ENCODE results near the gene APPL1. TPM values are rescaled to one million over a fixed set of nuclear protein-coding genes. Genes with fewer than 3 reads are reported as not detected.
"Not testable (repeated sequence)": the region's sequence is repeated elsewhere in the genome, so short reads cannot be mapped to it uniquely, and the experiment has no call there.

The APPL1 gene
- total RNA-seq, 1 experiment from 2014 or later: 24.4 TPM

GRCh38 chr3:57256844-57257243 is 29.3 kb downstream of the APPL1 start:
- in situ Hi-C loops (cut with HindIII; ENCODE audit: low pct_unique_long_range_greater_than_20kb, low sequenced_read_pairs): no loop called here
- no peak for DNase-seq (ENCODE audit: low read depth)

GRCh38 chr3:57257678-57258077 is 30.1 kb downstream of the APPL1 start:
- in situ Hi-C loops (cut with HindIII; ENCODE audit: low pct_unique_long_range_greater_than_20kb, low sequenced_read_pairs): no loop called here

DNA sequence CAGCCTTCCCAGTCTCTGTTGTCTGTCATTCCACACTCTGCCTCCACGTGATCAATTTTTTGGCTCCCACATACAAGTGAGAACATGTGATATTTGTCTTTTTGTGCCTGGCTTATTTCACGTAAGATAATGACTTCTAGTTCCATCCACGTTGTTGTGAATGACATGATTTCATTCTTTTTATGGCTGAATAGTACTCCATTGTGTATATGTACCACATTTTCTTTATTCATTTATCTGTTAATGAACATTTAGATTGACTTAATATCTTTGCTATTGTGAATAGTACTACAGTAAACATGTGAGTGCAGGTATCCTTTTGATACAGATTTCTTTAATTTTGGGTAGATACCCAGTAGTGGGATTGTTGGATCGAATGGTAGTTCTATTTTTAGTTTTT is 33.6 kb downstream of the APPL1 start:
- in situ Hi-C loops (cut with HindIII; ENCODE audit: low pct_unique_long_range_greater_than_20kb, low sequenced_read_pairs): no loop called here
- DNase-seq (ENCODE audit: low read depth): no peak

More at GRCh38 chr3:57257678-57258077, 30.1 kb downstream of the APPL1 start:
- DNase-seq (ENCODE audit: low read depth): no peak

DNA sequence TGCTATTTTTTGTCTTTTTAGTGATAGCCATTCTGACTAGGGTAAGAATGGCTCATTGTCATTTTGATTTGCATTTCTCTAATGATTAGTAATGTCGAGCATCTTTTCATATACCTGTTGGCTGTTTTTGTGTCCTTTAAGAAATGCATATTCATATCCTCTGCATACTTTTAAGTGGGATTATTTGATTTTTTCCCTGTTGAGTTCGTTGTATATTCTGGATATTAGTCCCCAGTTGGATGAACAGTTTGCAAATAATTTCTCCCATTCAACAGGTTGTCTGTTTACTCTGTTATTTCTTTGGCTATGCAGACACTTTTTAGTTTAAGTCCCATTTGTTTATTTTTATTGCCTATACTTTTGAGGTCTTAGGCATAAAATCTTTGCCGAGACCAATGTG is 34.4 kb downstream of the APPL1 start:
- in situ Hi-C loops (cut with HindIII; ENCODE audit: low pct_unique_long_range_greater_than_20kb, low sequenced_read_pairs): no loop called here
- no peak for DNase-seq (ENCODE audit: low read depth)

- DNase-seq (ENCODE audit: low read depth): no peak
- in situ Hi-C loops (cut with HindIII; ENCODE audit: low pct_unique_long_range_greater_than_20kb, low sequenced_read_pairs): no loop called here
Measured at GRCh38 chr3:57268416-57268815, 40.9 kb downstream of the APPL1 start.

GRCh38 chr3:57274845-57275244 is 47.3 kb downstream of the APPL1 start:
- in situ Hi-C loops (cut with HindIII; ENCODE audit: low pct_unique_long_range_greater_than_20kb, low sequenced_read_pairs): no loop called here
- DNase-seq (ENCODE audit: low read depth): no peak

- no peak for DNase-seq (ENCODE audit: low read depth)
- in situ Hi-C loops (cut with HindIII; ENCODE audit: low pct_unique_long_range_greater_than_20kb, low sequenced_read_pairs): no loop called here
Measured at GRCh38 chr3:57275393-57275792, 47.9 kb downstream of the APPL1 start.

DNA sequence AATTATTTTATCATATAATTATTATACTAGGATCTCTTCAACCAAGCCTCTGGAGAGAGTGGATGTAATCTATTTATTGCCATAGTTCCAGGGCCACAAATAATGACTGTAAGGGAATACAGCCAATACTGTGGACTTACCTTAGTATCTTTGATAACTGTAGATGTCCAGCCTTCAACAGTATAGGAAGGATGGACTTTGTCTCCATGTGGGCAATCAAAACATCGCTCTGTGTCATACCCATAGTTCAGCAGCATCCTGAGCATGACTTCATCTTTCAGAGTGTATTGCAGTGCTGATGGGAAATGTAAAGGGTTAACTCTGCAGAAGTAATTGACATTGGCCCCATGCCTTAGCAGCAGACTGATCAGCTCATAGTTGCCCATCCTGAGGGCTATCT is 50.7 kb downstream of the APPL1 start:
- in situ Hi-C loops (cut with HindIII; ENCODE audit: low pct_unique_long_range_greater_than_20kb, low sequenced_read_pairs): no loop called here
- DNase-seq (ENCODE audit: low read depth): no peak

DNA sequence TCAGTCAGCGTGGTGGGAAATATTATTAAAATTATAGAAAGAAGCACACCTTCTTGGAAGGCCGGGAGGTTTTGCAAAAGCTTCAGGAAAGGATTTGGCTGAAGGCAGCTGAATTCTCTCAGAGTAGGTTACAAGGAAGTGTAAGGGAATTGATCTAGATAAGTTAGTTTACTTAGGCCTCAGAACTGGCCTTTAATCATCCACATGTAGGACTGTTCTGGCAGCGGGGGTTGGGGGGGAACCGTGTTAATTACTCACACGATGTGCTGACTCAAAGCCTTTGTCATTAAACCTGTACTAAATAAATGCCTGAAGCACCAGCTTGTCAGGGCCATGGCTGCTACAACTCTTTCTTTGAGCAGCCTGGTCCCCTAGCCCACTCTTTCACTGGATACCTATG is 52.2 kb downstream of the APPL1 start:
- DNase-seq (ENCODE audit: low read depth): no peak

GRCh38 chr3:57281715-57282114 is 54.2 kb downstream of the APPL1 start:
- DNase-seq (ENCODE audit: low read depth): peak; percentile 6
- in situ Hi-C loops (cut with HindIII; ENCODE audit: low pct_unique_long_range_greater_than_20kb, low sequenced_read_pairs): no loop called here

More for the DNA sequence above, 52.2 kb downstream of the APPL1 start:
- in situ Hi-C loops (cut with HindIII; ENCODE audit: low pct_unique_long_range_greater_than_20kb, low sequenced_read_pairs): no loop called here

GRCh38 chr3:57283334-57283733 is 55.8 kb downstream of the APPL1 start:
- in situ Hi-C loops (cut with HindIII; ENCODE audit: low pct_unique_long_range_greater_than_20kb, low sequenced_read_pairs): no loop called here
- DNase-seq (ENCODE audit: low read depth): no peak

DNA sequence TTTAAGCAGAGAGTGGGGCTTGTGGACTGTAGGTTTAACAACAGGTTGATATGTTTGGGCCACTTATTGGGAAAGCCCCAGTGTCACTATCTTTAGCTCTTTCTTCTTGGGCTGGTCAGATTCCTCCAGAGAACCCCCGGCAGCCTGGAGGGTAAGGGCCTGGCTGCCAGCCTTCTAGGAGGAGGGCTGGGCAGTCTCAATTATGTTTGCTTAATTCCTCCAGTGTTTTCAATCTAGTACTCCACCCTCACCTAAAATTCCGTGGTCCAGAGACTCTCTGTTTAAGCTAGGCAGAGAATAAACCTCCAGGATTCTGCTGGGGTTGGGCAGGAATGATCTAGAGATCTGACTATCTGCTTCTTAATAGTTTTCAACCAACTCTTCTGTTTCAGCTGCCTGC is 59.7 kb downstream of the APPL1 start:
- no peak for DNase-seq (ENCODE audit: low read depth)
- in situ Hi-C loops (cut with HindIII; ENCODE audit: low pct_unique_long_range_greater_than_20kb, low sequenced_read_pairs): no loop called here

- in situ Hi-C loops (cut with HindIII; ENCODE audit: low pct_unique_long_range_greater_than_20kb, low sequenced_read_pairs): no loop called here
- DNase-seq (ENCODE audit: low read depth): no peak
Measured at GRCh38 chr3:57288403-57288802, 60.9 kb downstream of the APPL1 start.

DNA sequence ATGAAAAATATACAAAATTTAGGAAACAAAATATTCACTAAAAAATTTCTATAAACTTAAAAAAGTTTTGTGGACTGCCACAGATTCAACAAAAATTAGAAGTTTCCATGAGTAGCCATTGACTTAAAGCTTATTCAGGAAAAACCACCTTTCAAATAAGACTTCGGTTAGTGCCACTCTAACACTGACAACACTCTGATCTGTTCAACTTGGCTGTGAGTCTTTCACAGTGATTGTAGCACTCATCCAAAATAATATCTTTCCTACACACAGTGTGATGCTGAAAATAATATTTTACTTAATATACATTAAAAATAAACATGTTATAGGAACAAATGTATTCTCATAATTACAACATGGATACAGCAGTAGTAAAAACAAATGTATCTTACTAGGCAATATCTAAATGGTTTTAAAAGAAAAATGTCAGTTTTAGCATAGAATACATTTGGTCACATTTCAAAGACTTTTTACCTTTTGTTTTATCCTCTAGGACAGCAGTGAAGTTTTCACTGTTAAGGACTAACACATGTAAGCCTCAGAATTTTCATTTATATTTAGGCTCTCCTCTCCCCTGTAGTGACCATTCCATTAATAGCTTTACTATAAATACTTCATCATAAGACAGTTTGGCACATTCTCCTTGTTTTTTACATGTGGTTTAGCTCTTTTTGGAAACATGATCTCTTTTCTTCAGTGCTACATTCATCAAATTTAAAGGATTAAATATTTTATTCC is 64.8 kb downstream of the APPL1 start, which contains the start of gene ASB14:
Gene ASB14, minus strand, starts transcription at position 527 of the 738 bp plus-strand sequence. CDS start 652 bp downstream, outside the sequence.
- DNase-seq (ENCODE audit: low read depth): no peak
- in situ Hi-C loops (cut with HindIII; ENCODE audit: low pct_unique_long_range_greater_than_20kb, low sequenced_read_pairs): no loop called here

GRCh38 chr3:57292897-57293526 is 65.5 kb downstream of the APPL1 start:
- in situ Hi-C loops (cut with HindIII; ENCODE audit: low pct_unique_long_range_greater_than_20kb, low sequenced_read_pairs): no loop called here
- no peak for DNase-seq (ENCODE audit: low read depth)

DNA sequence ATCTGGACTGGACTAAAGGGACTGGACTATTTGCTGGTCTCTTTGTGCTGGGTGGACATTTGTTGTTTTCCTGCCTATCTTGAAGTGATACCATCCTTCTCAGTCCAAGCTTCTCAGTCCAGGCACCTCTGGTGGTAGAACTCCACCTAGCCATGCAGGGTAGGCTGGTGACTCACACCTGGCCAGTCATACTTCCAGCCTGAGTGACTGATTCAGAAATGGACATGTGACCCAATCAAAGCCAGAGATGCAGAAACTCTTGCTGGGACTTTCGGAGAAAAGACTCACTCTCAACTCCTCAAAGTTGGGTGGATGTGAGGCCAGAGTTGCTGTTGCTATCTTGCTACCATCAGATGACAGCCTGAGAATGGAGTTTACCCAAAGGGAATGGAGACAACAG is 70.5 kb downstream of the APPL1 start:
- in situ Hi-C loops (cut with HindIII; ENCODE audit: low pct_unique_long_range_greater_than_20kb, low sequenced_read_pairs): no loop called here
- DNase-seq (ENCODE audit: low read depth): peak; percentile 40

DNA sequence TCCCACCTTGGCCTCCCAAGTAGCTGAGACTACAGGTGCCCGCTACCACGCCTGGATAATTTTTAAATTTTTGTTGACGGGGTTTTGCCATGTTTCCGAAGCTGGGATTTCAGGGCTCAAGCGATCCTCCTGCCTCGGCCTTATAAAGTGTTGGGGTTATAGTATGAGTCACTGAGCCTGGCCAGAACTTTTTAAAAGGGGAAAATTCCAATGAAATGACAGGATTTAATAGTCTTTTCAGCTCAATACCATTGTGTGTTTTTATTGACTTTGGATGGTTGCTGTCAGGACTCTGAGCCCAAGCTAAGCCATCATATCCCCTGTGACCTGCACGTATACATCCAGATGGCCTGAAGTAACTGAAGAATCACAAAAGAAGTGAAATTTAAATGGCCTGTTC is 76.0 kb downstream of the APPL1 start:
- DNase-seq (ENCODE audit: low read depth); in situ Hi-C loops (cut with HindIII; ENCODE audit: low pct_unique_long_range_greater_than_20kb, low sequenced_read_pairs): not testable (repeated sequence)

GRCh38 chr3:57309769-57310360 is 82.3 kb downstream of the APPL1 start:
- no peak for DNase-seq (ENCODE audit: low read depth)

GRCh38 chr3:57314204-57314603 is 86.7 kb downstream of the APPL1 start:
- in situ Hi-C loops (cut with HindIII; ENCODE audit: low pct_unique_long_range_greater_than_20kb, low sequenced_read_pairs): no loop called here
- DNase-seq (ENCODE audit: low read depth): no peak

More at GRCh38 chr3:57309769-57310360, 82.3 kb downstream of the APPL1 start:
- in situ Hi-C loops (cut with HindIII; ENCODE audit: low pct_unique_long_range_greater_than_20kb, low sequenced_read_pairs): no loop called here
